MG63 (cell line): ENCODE data around the gene UST. TPM values are rescaled to one million over a fixed set of nuclear protein-coding genes. Genes with fewer than 3 reads are reported as not detected.
A peak's percentile ranks its signal among the peaks of the same experiment; 100 is the strongest.

Experiments
- DNase-seq: peaks from one replicate; pipeline ENCODE4 v3.0.0-alpha.2; 2020
- H3K27me3 ChIP-seq: fragments of 250-450 bp; sonication (Bioruptor Pico); 2 replicates; pipeline ENCODE4 v1.5.1; 2020; ENCODE audit warnings: mild to moderate bottlenecking, moderate library complexity
- H3K36me3 ChIP-seq: fragments of 250-450 bp; sonication (Bioruptor Pico); 2 replicates; pipeline ENCODE4 v1.5.1; 2020; ENCODE audit warnings: mild to moderate bottlenecking, moderate library complexity
- H3K4me3 ChIP-seq: fragments of 250-450 bp; sonication (Bioruptor Pico); 2 replicates; pipeline ENCODE4 v1.5.1; 2020; ENCODE audit warnings: mild to moderate bottlenecking, moderate library complexity
- H3K9me3 ChIP-seq: fragments of 250-450 bp; sonication (Bioruptor Pico); 2 replicates; pipeline ENCODE4 v1.5.1; 2020; ENCODE audit warnings: mild to moderate bottlenecking, moderate library complexity
- total RNA-seq: library from RNA; depleted of rRNA; stranded (reverse); fragments of >200 nt; shearing (Covaris generic); gene quantifications from 2 replicates; pipeline ENCODE4 v1.2.3, GENCODE V29; 2014; ENCODE audit warnings: low replicate concordance

UST gene
- total RNA-seq, 1 experiment from 2014 or later = 22.0 TPM

DNA sequence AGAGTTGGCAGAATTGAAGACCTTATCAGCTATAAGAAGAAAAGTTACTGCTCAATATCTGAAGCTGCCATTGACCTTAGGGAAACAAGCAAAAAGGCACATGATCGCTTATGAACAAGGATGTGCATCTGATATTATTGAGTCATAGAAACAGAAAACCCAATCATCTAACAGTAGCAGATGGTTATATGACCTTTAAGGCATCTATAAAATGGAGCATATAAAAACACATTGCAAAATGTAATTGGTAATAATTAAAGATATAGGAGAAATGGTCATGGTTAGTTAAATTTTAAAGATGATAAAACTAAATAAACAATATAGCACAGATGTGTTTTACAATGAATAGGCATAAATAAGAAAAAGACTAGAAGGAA, 310.6 kb downstream of the UST start:
- H3K27me3 ChIP-seq = no peaks in the 10 kb centered on the region
- no peak for DNase-seq
- H3K36me3 ChIP-seq = no peaks in the 10 kb centered on the region
- H3K4me3 ChIP-seq = no peak overlapping the region
- H3K9me3 ChIP-seq = no peaks in the 10 kb centered on the region

DNA sequence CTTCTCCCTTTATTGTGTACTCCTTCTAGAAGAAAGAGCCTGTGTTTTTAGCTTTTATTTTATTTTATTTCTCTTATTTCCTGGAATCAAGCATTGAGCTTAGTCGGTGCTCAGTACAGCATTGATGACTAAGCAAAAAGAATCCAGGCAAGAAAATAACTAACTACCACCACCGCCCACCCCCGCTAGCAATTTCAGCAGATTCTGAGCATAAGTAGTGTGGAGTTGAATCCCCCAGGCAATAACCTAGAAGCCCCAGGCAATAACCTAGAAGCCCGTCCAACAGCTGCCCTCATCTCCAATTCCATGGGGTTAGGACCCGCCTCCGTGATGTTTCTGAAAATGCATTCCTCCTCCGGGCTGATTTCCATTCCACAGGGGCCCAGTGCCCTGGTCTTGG, 312.7 kb downstream of the UST start:
- Histone ChIP-seq H3K4me3 (no peak overlapping the region), H3K36me3 (no peaks in the 10 kb centered on the region), H3K9me3 (no peaks in the 10 kb centered on the region), H3K27me3 (no peaks in the 10 kb centered on the region)
- DNase-seq = no peak

DNA sequence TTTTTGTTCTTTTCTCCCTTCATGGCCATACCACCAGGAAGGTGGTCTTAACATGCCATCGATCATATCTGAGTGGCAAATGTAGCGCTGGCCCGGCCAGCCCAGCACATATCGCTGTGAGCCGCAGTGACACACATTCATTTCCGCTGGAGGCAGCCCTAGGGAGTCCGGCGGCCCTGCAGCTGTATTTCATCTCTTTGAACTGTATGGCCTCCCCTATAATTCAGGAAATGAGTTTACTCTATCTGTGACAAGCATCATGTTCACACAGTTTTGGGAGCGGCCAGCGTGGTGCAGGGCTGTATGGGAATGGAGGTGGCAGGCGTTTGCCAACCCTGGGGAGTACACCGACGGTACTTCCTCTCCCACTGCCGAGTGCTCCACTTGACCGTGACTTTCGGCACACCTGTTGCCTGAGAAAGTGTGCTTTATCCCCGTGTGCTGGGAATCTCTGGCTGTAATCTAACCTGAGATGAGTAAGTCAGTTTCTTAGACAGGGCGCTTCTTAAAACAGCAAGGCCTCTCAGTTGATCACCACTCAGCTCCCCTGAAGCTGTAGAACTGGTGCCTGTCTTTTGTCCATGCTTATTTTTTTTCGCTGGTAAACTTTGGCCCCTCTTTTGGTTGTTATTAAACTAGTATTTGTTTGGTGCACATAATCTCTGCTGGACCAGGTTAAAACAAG, 313.6 kb downstream of the UST start:
- H3K27me3 ChIP-seq = no peaks in the 10 kb centered on the region
- H3K4me3 ChIP-seq = no peak overlapping the region
- no peaks in the 10 kb centered on the region for H3K36me3 ChIP-seq
- no peak for DNase-seq
- no peaks in the 10 kb centered on the region for H3K9me3 ChIP-seq

DNA sequence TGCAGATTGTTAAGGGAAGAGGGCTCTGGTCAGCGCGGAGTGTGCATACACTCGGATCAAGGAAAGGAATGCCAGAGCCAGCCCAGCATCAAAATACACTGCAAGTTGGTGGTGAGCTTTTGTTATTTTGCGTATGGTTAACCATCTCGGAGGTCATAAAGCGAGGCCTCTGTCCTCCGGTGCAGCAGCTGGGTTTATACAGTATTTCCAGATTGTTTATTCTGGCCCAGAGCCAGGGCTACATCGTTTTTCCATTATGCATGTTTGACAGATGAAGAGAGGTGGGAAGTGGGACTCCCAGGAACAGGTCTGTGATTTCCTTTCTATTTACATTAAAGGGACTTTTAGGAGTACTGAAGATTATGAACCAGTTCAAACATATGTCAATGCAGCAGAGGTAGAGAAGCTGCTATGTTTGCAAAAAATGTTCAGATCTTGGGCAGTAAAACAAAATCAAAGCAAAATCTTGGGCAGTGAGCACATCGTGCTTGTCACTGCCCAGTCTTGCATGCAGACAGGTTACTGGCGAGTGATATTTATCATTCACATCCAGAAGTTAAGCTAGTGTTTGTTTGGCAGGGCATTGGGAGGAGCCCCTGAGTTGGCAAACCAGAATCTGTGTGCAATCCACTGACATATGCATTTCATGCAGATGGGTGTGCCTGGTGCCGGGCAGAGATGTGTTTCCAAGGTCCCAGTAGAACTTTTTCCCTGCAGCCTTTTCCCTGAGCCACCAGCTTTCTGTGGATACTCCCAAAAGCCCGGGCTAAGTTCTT, 314.3 kb downstream of the UST start:
- DNase-seq = peak; percentile 27
- no peak overlapping the region for H3K4me3 ChIP-seq

DNA sequence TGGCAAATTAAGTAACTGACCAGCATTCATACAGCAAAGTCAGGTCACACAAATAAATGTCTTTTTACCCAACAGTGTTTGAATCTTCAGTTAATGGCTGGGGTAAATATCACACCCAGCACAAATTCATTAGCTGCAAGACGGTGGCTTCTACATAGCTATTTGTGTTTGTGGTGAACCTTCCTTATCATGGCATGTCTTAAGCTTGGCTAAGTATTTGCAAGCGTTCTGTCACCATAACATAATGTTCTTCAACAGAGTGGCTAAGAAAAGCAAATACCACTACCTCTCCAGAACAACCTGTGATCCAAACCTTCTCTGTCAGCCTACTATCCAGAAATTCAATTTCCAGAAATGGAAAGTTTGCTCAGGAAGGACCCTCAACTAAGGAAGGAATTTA, 315.1 kb downstream of the UST start:
- no peak for DNase-seq
- H3K4me3 ChIP-seq = no peak overlapping the region
- H3K36me3 ChIP-seq = no peaks in the 10 kb centered on the region
- no peaks in the 10 kb centered on the region for H3K27me3 ChIP-seq
- no peaks in the 10 kb centered on the region for H3K9me3 ChIP-seq

More for the DNA sequence above, 314.3 kb downstream of the UST start:
- Histone ChIP-seq H3K9me3 (no peaks in the 10 kb centered on the region), H3K27me3 (no peaks in the 10 kb centered on the region), H3K36me3 (no peaks in the 10 kb centered on the region)

DNA sequence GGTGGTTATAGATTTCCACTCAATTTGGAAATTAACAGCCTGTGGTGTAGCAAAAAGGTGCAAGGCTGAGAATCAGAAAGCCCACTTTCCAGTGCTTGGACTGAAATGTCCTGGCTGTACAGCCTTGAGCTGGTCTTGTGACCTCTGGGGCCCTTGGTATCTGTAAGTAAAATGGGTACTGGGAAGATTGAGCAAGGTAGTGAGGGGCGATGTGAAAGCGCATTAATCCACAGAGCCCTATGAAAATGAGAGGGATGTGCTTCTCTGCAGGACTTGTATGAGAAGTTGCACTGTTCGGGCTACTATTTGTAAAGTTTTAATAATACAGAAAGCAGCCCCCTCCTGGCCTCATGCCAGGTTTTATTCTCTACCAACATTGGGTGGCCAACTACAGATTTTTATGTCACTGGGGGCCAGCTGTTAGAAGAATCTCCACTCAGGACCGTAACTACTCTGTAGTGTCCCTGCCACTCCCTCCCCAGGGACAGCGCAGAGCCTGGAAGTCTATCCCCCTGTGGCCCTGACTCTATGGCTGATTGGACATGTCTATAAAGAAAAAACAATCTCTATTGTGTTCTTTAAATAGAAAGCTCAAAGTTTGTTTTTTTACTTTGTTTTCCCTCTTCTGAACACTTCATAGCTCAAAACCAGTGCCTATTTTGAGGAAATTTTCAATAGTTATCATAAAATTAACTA, 316.0 kb downstream of the UST start:
- no peak for DNase-seq
- Histone ChIP-seq H3K9me3 (no peaks in the 10 kb centered on the region), H3K36me3 (no peaks in the 10 kb centered on the region), H3K27me3 (no peaks in the 10 kb centered on the region), H3K4me3 (no peak overlapping the region)

DNA sequence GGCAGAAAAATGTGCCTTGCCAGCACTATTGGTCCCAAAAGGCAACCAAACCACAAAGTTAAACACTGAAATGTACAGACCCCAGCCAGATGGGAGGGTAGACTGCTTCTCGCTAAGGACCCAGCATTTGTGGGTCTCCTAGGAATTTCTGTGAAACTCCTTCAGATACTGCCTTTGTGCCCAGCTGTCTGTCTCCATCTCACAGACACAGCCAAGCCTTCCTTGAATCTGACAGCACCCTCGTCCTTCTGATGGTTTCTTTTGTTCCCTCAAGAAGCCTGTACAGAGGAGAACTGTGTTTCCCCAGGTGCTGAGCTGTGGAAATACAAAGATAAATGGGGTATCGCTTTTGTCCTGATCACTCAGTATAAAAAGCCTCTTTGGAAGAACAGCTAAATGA, 316.6 kb downstream of the UST start:
- no peak overlapping the region for H3K4me3 ChIP-seq
- DNase-seq = no peak

DNA sequence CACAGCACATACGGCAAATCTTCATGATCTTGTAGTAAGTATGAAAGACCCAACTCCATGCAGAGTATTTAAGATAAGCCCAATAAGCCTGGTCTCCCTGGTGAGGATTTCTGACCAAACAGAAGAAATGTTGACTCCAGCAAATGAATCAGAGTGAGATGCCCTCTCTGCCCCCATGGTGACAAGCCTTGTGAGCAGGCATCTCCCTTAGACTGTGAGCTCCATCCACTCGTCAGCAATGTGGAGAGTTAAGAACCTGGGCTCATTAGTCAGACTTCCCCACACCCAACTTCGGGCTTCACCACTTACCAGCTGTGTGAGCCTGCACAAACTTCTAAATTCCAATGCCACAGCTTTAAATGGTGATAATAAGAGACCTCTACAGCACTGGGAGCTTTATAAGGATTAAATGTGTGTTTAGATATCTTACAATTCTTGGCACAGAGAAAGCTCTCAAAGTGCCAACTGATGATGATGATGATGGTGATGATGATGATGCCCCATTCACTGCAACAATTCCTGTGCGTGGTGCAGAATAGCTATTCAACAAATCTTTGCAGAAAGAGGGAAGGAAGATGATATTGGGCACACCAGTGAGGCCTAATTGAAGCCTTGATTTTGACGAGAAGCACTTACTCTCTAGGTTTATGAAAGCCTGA, 317.3 kb downstream of the UST start:
- no peaks in the 10 kb centered on the region for H3K36me3 ChIP-seq
- DNase-seq = no peak
- H3K27me3 ChIP-seq = no peaks in the 10 kb centered on the region
- no peaks in the 10 kb centered on the region for H3K9me3 ChIP-seq
- no peak overlapping the region for H3K4me3 ChIP-seq

More for the DNA sequence above, 316.6 kb downstream of the UST start:
- Histone ChIP-seq H3K9me3 (no peaks in the 10 kb centered on the region), H3K36me3 (no peaks in the 10 kb centered on the region), H3K27me3 (no peaks in the 10 kb centered on the region)

DNA sequence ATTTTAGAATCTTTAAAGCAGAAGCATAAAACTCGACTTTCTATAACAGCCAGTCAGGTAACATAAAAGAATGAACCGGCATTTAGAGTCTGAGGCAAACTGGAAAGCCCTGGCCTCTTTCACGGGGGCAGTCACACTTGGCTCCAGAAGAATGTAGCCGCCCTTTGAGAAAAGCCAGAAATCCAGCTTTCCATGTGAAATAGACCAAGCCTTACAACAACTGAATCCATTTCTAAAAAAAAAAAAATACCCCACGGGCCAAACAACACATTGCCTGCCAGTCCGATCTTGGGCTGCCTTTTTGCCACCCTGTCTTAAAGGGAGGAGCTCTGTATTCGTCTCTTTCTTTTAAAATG, 317.8 kb downstream of the UST start:
- no peaks in the 10 kb centered on the region for H3K36me3 ChIP-seq
- no peaks in the 10 kb centered on the region for H3K9me3 ChIP-seq
- no peak for DNase-seq

DNA sequence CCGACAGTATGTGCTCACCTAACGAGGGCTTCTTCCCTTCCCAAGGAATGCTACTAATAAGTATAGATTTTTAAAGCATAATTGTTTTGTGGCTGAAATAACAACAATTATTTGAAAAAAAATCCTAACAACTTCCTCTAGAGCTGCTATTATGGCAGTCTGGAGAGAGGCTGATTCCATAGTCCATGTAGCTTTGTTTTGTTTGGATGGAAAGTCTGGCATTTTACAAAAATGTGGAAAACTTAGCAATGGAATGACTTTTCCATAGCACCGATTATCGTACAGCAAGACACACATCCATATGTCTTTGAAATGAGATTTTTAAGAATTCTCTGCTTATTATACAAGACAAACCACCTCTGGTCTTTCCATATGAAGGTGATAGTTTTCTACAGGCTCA, 318.3 kb downstream of the UST start:
- no peak overlapping the region for H3K4me3 ChIP-seq
- no peaks in the 10 kb centered on the region for H3K36me3 ChIP-seq
- H3K27me3 ChIP-seq = no peaks in the 10 kb centered on the region
- H3K9me3 ChIP-seq = no peaks in the 10 kb centered on the region
- no peak for DNase-seq

More for the DNA sequence above, 317.8 kb downstream of the UST start:
- Histone ChIP-seq H3K4me3 (no peak overlapping the region), H3K27me3 (no peaks in the 10 kb centered on the region)

DNA sequence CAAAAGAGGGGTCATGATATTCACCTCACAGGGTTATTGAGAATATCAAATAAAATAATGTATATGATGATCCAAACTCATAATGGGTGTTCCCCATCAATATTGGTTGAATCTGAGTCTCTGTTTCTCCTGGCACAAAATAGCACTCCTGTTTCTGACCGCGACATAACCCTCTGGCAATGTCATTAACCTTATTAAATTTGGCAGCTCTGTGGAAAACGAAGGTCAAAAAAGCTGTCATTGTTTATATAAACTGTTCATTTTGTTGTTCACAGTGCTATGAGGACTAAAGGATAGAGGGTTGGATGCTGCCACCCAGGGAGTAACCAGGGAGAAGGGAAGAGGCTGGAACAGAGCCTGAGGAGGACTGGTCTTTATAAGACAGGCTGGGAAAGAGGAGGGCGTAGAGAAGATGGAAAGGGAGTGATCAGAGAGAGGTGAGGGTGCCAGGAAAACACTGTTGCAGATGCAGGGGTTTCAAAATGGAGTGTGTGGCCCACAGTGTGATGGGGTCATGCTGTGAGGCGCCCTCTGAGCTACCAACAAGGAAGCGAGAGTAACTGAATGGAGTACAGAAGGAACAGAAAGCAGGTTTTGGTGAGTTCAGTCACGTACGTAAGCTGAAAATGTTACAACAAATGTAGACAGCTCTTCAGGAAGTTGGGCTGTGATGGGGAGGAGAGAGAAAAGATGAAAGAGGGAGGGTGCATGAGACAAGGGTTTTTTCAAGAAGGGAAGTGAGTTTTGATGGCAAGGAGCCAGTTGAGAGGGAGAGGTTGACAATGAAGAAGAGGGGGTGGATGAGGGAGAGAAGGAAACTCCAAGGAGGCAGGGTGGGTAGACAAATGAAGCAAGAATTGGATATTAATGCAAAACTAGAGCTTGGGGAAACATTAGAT, 319.1 kb downstream of the UST start:
- no peaks in the 10 kb centered on the region for H3K9me3 ChIP-seq
- H3K36me3 ChIP-seq = no peaks in the 10 kb centered on the region
- no peak overlapping the region for H3K4me3 ChIP-seq
- H3K27me3 ChIP-seq = no peaks in the 10 kb centered on the region
- peak; percentile 49 for DNase-seq

DNA sequence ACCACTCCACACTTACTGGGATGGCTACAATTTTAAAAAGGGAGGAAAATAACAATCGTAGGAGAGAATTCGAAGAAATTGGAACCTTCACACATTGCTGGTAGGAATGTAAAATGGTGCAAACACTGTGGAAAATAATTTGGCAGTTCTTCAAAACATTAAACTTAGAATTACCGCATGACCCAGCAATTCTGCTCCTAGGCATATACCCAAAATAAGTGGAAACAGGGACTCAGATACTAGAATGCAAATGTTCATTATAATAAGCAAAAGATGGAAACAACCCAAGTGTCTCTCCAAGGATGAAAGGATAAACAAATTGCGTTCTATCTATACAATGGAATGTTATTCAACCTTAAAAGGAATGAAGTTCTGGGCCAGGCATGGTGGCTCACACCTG, 325.2 kb downstream of the UST start:
- no peak for DNase-seq
- Histone ChIP-seq H3K9me3 (no peaks in the 10 kb centered on the region), H3K4me3 (no peak overlapping the region), H3K36me3 (no peaks in the 10 kb centered on the region; the same call in 1 of the 2 replicates), H3K27me3 (no peaks in the 10 kb centered on the region)

DNA sequence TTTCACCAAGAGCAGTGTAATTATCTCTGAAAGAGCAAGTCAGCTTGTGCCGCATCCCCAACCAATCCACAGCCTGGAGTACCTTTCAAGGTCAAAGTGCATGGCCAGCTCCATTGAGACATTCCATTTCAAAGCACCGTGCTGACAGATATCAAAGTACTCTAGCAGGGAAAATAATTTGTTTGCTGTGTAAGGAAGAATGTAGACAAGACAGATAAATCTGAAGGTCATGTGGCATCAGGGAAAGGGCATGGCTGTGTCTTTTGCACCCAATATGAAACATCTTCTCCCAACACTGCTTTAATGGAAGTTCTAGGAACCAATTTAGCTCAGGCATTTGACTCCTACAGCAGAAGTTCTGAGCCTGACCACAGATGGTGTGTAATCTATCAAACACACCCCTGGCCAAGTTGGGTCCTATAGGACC, 328.0 kb downstream of the UST start:
- H3K27me3 ChIP-seq = no peaks in the 10 kb centered on the region
- H3K4me3 ChIP-seq = no peak overlapping the region
- H3K9me3 ChIP-seq = no peaks in the 10 kb centered on the region
- DNase-seq = no peak
- no peaks in the 10 kb centered on the region; the same call in none of the 2 replicates for H3K36me3 ChIP-seq

DNA sequence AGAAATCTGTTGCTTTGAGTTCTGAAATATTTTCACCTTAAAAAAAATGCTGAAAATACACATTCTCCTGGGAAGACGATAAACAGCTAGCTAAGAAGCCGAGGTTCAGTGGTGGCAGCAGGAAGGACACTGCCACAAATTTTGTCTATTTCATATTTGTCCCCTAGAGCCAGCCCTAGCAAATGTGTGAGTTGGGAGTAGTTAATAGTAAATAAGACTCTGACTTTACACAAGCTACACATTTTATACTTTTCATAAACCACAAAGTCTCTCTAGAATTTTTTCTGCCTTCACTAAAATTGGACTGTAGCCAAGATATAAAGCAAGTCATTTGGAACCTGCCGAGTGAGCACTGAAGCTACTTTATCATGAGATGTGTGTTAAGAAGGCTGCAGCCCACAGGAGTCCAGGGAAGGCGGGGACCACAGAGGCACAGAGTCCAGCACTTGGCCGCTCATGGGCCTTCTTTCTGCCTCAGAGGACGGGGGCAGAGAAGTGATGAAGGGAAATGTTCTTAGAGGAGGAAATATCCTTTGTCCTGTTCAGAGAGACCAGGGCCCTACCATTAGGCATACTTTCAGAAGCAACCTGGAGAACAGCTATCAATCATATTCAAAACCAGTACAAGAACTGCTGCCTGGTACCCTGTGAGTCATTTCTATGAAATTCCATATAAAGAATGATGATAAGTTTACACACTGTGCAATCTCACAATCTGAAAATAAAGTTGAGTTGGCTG, 329.0 kb downstream of the UST start:
- Histone ChIP-seq H3K27me3 (no peaks in the 10 kb centered on the region), H3K36me3 (no peaks in the 10 kb centered on the region; the same call in none of the 2 replicates), H3K4me3 (no peak overlapping the region), H3K9me3 (no peaks in the 10 kb centered on the region)
- DNase-seq = no peak

DNA sequence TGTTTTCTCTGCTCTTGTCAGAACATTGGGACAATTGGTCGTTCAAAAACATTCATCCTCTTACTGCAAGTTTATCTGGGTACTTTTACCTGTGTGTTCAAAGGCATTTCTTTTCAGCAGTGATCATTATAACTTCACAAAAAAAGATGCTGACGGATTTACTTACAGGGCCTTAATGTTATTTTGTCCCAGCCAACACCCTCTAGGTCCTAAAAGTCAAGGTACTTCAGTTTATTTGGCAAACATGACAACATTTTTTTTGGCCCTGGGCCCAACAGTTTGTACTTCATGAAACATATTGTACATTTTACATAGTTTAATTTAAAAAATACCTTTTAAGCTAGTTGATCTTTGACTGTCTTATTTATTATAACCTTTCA, 329.5 kb downstream of the UST start:
- Histone ChIP-seq H3K36me3 (no peaks in the 10 kb centered on the region; the same call in none of the 2 replicates), H3K4me3 (no peak overlapping the region), H3K27me3 (no peaks in the 10 kb centered on the region), H3K9me3 (no peaks in the 10 kb centered on the region)
- DNase-seq = no peak

DNA sequence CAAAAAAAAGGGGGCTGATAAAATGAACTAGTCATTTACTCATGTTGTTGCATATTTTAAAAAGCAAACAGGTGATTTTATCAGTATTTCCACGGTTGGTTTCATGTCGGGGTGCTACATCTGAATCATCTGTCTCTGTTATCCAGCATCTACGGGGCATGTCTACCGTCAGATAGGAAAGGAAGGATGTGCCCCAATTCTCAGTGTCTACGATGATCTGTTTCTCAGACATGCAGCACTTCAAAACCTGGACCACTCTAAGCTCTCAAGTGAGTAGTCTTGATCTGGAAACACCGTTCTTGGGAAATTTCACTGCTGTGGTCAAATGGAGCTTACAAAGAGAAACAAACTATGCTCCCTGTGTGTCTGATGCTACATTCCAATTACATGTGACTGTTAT, 330.4 kb downstream of the UST start:
- H3K27me3 ChIP-seq = no peaks in the 10 kb centered on the region
- no peaks in the 10 kb centered on the region for H3K9me3 ChIP-seq

More for the DNA sequence above, 330.4 kb downstream of the UST start:
- no peak for DNase-seq
- H3K36me3 ChIP-seq = no peaks in the 10 kb centered on the region; the same call in none of the 2 replicates
- no peak overlapping the region for H3K4me3 ChIP-seq
